Astrocyte (in vitro differentiated cells and primary cell): ENCODE data around the gene CNN2.

Source experiments
- CTCF ChIP-seq: IDR thresholded peaks from 2 replicates; pipeline ENCODE4 v1.5.1; 2011; ENCODE audit warnings: low read depth, mild to moderate bottlenecking, inconsistent platforms, low read length, moderate library complexity; ENCODE audit not compliant: insufficient read depth
- EZH2 ChIP-seq: IDR thresholded peaks from 2 replicates; pipeline ENCODE4 v1.6.1; 2012; ENCODE audit warnings: mild to moderate bottlenecking, low read length, inconsistent platforms; ENCODE audit not compliant: insufficient read depth

DNA sequence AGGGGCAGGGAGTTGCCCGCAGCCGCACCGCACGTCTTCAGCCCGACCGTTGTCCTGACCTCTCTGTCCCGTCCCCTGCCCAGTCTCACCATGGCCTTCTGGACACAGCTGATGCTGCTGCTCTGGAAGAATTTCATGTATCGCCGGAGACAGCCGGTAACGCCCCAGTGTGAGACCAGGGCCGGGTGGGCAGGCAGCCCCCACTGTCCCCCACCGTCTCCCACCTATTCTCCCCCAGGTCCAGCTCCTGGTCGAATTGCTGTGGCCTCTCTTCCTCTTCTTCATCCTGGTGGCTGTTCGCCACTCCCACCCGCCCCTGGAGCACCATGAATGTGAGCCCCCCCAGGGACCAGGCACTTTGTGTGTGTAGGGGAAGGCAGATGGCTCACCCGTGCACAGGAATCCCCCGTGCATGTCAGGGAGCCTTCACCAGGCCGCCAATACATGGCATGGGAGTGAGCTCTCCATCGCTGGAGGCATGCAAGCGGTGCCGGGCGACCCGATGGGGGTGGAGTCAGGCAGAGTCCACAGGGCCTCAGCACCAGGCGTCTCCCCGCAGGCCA lies 14.9 kb downstream of the CNN2 start:
- no peak for TF ChIP-seq EZH2
- no peak for TF ChIP-seq CTCF
